ENCODE results near the gene PDRG1.

The PDRG1 gene

DNA sequence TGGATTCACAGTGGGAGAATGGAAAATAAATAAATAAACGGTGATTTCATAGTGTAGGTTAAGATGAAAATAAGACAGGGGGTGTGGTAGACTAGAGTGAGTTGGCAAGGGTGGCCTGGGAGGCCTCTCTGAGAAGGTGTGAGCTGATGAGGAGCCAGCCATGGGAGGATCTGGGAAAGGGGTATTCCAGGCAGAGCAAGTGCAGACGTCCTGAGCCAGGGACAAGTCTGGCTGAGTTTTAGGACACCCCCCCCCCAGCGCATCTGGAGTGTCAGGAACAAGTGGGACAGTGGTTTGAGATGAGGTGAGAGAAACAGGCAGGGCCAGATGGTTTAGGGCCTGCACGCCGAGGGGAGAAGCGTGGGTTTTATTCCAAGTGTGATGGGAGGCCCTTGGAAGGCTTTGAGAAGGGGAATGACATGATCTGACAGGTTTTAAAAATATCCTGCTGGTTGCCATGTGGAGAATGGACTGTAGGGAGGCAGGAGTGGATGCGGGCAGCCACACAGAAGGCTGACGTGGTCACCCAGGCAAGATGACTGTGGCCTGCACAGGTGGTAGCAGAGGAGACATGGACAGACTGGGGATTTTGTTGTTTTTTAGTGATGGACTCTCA lies 37.3 kb upstream of the PDRG1 start:
- in situ Hi-C loops (cut with HindIII; ENCODE audit: low sequenced_read_pairs): no loop called here
- DNase-seq (ENCODE audit: low read depth, low spot score): no peak
- no peak for TF ChIP-seq CTCF (IDR thresholded peaks at IDR 0.05; ENCODE audit: low read depth, low read length)

GRCh38 chr20:31988430-31989015 lies 36.7 kb upstream of the PDRG1 start:
- no peak overlapping the region for H3K4me3 ChIP-seq (ENCODE audit: low read depth, low read length)
- no peak for DNase-seq (ENCODE audit: low read depth, low spot score)
- in situ Hi-C loops (cut with HindIII; ENCODE audit: low sequenced_read_pairs): no loop called here
- TF ChIP-seq CTCF (IDR thresholded peaks at IDR 0.05; ENCODE audit: low read depth, low read length): no peak

More for the DNA sequence above, 37.3 kb upstream of the PDRG1 start:
- no peak overlapping the region for H3K4me3 ChIP-seq (ENCODE audit: low read depth, low read length)

DNA sequence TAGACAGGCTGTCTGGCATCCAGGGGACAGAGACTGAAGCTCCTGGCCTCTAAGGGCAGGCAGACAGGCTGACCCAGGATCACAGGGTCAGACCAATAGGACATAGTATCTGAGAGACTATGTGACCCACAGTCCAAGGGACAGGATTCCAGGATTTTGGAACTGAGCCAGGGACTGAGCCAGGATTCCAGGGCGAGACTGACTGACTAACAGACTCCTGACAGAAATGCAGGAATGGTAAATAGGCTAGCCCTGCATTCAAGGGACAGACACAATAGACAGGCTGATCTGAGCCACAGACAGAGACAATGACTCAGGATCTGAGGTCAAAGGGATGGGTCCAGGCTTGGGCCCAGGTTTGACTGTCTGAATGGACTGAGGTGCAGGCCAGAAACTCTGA lies 35.9 kb upstream of the PDRG1 start:
- in situ Hi-C loops (cut with HindIII; ENCODE audit: low sequenced_read_pairs): no loop called here
- no peak overlapping the region for H3K4me3 ChIP-seq (ENCODE audit: low read depth, low read length)
- TF ChIP-seq CTCF (IDR thresholded peaks at IDR 0.05; ENCODE audit: low read depth, low read length): no peak
- DNase-seq (ENCODE audit: low read depth, low spot score): no peak

GRCh38 chr20:31984981-31985471 lies 33.2 kb upstream of the PDRG1 start:
- DNase-seq (ENCODE audit: low read depth, low spot score): no peak
- TF ChIP-seq CTCF (IDR thresholded peaks at IDR 0.05; ENCODE audit: low read depth, low read length): no peak
- H3K4me3 ChIP-seq (ENCODE audit: low read depth, low read length): no peak overlapping the region
- in situ Hi-C loops (cut with HindIII; ENCODE audit: low sequenced_read_pairs): no loop called here

DNA sequence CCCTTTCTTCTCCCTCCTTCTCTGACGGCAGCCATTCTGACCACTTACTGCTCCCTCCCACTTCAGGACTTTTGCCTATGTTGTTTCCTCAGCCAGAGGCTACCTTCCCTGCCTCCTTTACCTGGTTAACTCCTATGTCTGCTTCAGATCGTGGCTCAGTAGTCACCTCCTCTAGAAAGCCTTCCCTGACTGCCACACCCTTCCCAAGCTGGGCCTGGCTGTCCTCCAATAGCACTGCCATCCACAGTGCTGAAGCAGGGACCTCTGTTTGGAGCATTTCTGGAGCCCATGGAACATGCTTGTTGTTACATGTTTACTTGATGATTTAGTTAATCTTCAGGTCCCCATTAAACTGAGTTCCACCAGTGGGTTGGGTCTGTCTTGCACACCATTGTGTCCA lies 29.9 kb upstream of the PDRG1 start:
- TF ChIP-seq CTCF (IDR thresholded peaks at IDR 0.05; ENCODE audit: low read depth, low read length): no peak
- in situ Hi-C loops (cut with HindIII; ENCODE audit: low sequenced_read_pairs): no loop called here
- H3K4me3 ChIP-seq (ENCODE audit: low read depth, low read length): no peak overlapping the region
- DNase-seq (ENCODE audit: low read depth, low spot score): no peak

DNA sequence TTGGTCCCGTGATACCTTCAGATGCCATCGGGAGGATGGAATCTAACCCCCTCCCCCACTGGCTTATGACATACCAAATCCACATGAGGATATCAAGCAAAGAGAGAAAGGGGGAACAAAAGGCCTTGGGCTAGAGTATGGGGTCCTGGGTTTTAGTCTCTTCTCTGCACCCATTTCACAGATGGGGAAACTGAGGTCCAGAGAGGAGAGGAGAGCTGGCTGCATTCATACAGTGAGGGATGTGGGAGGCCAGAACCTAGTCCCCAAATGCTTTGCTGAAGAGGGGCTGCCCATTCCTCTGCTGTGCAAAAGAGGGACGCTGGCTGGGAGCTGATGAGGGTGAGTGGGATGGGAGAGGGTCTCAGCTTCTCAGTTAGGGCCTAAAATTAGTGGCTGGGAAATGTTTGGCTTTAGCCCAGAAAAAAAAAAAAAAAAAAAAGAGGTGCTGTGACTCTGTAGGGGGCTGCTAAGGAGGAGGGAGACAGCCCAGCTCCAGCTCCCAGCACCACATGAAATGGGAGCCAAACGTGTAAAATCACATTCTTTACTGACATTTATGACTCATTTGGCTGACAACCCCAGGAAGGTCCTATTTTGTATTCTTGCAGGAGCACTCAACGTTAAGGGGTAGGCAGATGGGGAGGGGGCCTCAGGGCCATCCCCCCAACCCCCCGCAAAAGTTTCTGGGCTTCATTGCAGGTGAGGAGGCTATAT lies 28.0 kb upstream of the PDRG1 start:
- in situ Hi-C loops (cut with HindIII; ENCODE audit: low sequenced_read_pairs): no loop called here
- no peak for TF ChIP-seq CTCF (IDR thresholded peaks at IDR 0.05; ENCODE audit: low read depth, low read length)
- no peak overlapping the region for H3K4me3 ChIP-seq (ENCODE audit: low read depth, low read length)
- DNase-seq (ENCODE audit: low read depth, low spot score): no peak
